K562 (cell line): ENCODE results near the gene RNFT2. TPM values are rescaled to one million over a fixed set of nuclear protein-coding genes. Genes with fewer than 3 reads are reported as not detected.

Experiments
- JUNB ChIP-seq: fragments of 450-650 bp; formaldehyde crosslinking; conservative IDR thresholded peaks from 2 replicates; pipeline ENCODE4 v1.4.0; 2020; ENCODE audit warnings: mild to moderate bottlenecking
- MTA3 ChIP-seq: fragments of 450-650 bp; formaldehyde crosslinking; IDR thresholded peaks from 2 replicates; pipeline ENCODE4 v1.6.1; 2017; ENCODE audit warnings: mild to moderate bottlenecking, borderline replicate concordance
- POLR2B ChIP-seq: fragments of 450-650 bp; IDR thresholded peaks from 2 replicates; pipeline ENCODE4 v1.6.1; 2018; ENCODE audit warnings: low read depth; ENCODE audit not compliant: partially characterized antibody
- SETDB1 ChIP-seq: IDR thresholded peaks from one replicate; pipeline ENCODE4 v1.6.1; 2012; ENCODE audit warnings: low read length, control low read depth, inconsistent platforms
- SMAD2 ChIP-seq: fragments of 150-350 bp; IDR thresholded peaks from 2 replicates; pipeline ENCODE4 v1.6.1; 2014; ENCODE audit warnings: low read depth, mild to moderate bottlenecking, low read length
- ZNF121 ChIP-seq: sonication (generic); formaldehyde crosslinking; conservative IDR thresholded peaks from 2 replicates; pipeline ENCODE4 v1.8.0; 2022; ENCODE audit warnings: missing genetic modification reagents
- polyA plus RNA-seq, 8 experiments: library from polyadenylated mRNA; depleted of rRNA in 4 of 8; stranded (reverse) in 5 of 8; unstranded in 3 of 8; fragments of >200 nt; fragmentation: Nextera tagmentation in 2 of 8; fragmentation: Illumina TruSeq in 1 of 8; extraction: Ambion mirVana in 2 of 8; extraction: Trizol in 1 of 8; gene quantifications; 2 replicates each; pipeline versions ENCODE4 v1.2.1 to v1.2.3, GENCODE V29; 2011 to 2014; ENCODE audit warnings: inconsistent platforms in 1 of 8, missing spikeins in 1 of 8
- total RNA-seq, 7 experiments: library from RNA; depleted of rRNA in 6 of 7; stranded (reverse); fragments of >200 nt in 6 of 7; fragmentation: Illumina TruSeq in 2 of 7; extraction: Trizol in 2 of 7; gene quantifications; 2 replicates each; pipeline versions ENCODE4 v1.2.1 to v1.2.3, GENCODE V29; 2011 to 2021; ENCODE audit warnings: low replicate concordance in 1 of 7
- TF ChIP-seq, protein P1 (sequence below): fragments of 450-650 bp; IDR thresholded peaks from 2 replicates; pipeline ENCODE4 v1.6.1; 2018; ENCODE audit not compliant: partially characterized antibody
- TF ChIP-seq, protein P2 (sequence below), 3 experiments: IDR thresholded peaks in 2 of 3; conservative IDR thresholded peaks in 1 of 3; 2 replicates each; pipeline ENCODE4 v1.5.1; 2011 to 2012; ENCODE audit warnings: low read length in 3 of 3, mild to moderate bottlenecking in 3 of 3, control low read depth in 2 of 3, improper control_type of control experiment in 1 of 3, inconsistent platforms in 1 of 3, low read depth in 1 of 3, mixed read lengths in 1 of 3, moderate library complexity in 1 of 3; ENCODE audit not compliant: insufficient read depth in 2 of 3
- TF ChIP-seq, protein P3 (sequence below): fragments of 250-450 bp; sonication (Bioruptor Pico); IDR thresholded peaks from 2 replicates; pipeline ENCODE4 v1.4.0; 2020; ENCODE audit warnings: mild to moderate bottlenecking, moderate library complexity
- TF ChIP-seq, protein P4 (sequence below): sonication (generic); IDR thresholded peaks from 2 replicates; pipeline ENCODE4 v1.6.1; 2016
- TF ChIP-seq, protein P5 (sequence below): fragments of 450-650 bp; IDR thresholded peaks from 2 replicates; pipeline ENCODE4 v1.6.1; 2017; ENCODE audit warnings: antibody characterized with exemption, mild to moderate bottlenecking

RNFT2 gene
- total and polyA plus RNA-seq, 9 of the 15 experiments (the other 6 are each of a cell fraction or from before 2014, with no cell fraction given), result 3.6 to 26.3 (median 9.5) TPM

DNA sequence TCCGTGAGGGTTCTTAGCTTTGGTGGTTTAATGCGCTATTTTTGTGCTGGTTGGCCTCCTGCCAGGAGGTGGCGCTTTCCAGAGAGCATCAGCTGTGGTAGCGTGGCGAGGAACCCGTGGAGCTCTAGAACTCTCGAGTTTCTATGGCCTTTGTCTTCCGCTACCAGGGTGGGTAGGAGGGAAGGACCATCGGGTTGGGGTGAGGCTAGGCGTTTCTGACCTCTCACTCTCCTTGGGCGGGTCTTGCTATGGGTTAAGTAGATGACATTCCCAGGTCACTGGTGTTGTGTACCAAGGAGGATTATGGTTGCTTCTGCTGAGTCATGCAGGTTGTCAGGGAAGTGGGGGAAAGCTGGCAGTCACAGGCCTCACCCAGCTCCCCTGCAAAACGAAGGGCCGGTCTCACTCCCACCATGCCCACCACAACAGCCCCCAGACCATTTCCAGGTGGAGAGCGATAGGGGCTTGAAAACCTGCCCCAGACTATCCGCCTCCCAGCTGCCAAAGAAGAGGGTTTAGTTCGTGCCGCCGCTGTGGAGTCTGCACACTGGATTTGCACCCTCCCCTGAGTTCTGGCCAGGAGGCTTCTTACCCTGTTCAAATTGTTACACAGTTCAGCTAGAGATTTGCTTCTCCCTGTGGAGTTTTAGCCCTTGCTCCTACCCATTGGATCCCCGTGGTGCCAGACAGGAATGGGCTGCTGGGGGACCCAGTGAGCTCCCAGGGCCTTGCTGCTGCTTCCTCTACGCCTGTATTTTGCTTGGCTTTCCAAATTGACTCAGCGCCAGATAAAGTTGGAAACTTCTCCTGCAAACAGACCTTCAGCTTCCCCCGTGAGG is 21.9 kb downstream of the RNFT2 start (continued):
- TF ChIP-seq, protein P1, sequence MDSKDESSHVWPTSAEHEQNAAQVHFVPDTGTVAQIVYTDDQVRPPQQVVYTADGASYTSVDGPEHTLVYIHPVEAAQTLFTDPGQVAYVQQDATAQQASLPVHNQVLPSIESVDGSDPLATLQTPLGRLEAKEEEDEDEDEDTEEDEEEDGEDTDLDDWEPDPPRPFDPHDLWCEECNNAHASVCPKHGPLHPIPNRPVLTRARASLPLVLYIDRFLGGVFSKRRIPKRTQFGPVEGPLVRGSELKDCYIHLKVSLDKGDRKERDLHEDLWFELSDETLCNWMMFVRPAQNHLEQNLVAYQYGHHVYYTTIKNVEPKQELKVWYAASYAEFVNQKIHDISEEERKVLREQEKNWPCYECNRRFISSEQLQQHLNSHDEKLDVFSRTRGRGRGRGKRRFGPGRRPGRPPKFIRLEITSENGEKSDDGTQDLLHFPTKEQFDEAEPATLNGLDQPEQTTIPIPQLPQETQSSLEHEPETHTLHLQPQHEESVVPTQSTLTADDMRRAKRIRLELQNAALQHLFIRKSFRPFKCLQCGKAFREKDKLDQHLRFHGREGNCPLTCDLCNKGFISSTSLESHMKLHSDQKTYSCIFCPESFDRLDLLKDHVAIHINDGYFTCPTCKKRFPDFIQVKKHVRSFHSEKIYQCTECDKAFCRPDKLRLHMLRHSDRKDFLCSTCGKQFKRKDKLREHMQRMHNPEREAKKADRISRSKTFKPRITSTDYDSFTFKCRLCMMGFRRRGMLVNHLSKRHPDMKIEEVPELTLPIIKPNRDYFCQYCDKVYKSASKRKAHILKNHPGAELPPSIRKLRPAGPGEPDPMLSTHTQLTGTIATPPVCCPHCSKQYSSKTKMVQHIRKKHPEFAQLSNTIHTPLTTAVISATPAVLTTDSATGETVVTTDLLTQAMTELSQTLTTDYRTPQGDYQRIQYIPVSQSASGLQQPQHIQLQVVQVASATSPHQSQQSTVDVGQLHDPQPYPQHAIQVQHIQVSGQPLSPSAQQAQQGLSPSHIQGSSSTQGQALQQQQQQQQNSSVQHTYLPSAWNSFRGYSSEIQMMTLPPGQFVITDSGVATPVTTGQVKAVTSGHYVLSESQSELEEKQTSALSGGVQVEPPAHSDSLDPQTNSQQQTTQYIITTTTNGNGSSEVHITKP, result peak; percentile 76
- TF ChIP-seq, protein P2, sequence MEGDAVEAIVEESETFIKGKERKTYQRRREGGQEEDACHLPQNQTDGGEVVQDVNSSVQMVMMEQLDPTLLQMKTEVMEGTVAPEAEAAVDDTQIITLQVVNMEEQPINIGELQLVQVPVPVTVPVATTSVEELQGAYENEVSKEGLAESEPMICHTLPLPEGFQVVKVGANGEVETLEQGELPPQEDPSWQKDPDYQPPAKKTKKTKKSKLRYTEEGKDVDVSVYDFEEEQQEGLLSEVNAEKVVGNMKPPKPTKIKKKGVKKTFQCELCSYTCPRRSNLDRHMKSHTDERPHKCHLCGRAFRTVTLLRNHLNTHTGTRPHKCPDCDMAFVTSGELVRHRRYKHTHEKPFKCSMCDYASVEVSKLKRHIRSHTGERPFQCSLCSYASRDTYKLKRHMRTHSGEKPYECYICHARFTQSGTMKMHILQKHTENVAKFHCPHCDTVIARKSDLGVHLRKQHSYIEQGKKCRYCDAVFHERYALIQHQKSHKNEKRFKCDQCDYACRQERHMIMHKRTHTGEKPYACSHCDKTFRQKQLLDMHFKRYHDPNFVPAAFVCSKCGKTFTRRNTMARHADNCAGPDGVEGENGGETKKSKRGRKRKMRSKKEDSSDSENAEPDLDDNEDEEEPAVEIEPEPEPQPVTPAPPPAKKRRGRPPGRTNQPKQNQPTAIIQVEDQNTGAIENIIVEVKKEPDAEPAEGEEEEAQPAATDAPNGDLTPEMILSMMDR (IDR thresholded peaks at IDR 0.05 in 2 of 3, conservative IDR thresholded peaks at IDR 0.05 in 1 of 3; ENCODE audit: insufficient read depth in 2 of 3, low read depth in 1 of 3, low read length in 3 of 3), result peak; percentile 56 to 60 (median 60)
- TF ChIP-seq, protein P3, sequence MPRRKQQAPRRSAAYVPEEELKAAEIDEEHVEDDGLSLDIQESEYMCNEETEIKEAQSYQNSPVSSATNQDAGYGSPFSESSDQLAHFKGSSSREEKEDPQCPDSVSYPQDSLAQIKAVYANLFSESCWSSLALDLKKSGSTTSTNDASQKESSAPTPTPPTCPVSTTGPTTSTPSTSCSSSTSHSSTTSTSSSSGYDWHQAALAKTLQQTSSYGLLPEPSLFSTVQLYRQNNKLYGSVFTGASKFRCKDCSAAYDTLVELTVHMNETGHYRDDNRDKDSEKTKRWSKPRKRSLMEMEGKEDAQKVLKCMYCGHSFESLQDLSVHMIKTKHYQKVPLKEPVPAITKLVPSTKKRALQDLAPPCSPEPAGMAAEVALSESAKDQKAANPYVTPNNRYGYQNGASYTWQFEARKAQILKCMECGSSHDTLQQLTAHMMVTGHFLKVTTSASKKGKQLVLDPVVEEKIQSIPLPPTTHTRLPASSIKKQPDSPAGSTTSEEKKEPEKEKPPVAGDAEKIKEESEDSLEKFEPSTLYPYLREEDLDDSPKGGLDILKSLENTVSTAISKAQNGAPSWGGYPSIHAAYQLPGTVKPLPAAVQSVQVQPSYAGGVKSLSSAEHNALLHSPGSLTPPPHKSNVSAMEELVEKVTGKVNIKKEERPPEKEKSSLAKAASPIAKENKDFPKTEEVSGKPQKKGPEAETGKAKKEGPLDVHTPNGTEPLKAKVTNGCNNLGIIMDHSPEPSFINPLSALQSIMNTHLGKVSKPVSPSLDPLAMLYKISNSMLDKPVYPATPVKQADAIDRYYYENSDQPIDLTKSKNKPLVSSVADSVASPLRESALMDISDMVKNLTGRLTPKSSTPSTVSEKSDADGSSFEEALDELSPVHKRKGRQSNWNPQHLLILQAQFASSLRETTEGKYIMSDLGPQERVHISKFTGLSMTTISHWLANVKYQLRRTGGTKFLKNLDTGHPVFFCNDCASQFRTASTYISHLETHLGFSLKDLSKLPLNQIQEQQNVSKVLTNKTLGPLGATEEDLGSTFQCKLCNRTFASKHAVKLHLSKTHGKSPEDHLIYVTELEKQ, result no peak
- TF ChIP-seq SMAD2, result no peak
- no peak for TF ChIP-seq ZNF121
- no peak for TF ChIP-seq SETDB1
- TF ChIP-seq, protein P4, sequence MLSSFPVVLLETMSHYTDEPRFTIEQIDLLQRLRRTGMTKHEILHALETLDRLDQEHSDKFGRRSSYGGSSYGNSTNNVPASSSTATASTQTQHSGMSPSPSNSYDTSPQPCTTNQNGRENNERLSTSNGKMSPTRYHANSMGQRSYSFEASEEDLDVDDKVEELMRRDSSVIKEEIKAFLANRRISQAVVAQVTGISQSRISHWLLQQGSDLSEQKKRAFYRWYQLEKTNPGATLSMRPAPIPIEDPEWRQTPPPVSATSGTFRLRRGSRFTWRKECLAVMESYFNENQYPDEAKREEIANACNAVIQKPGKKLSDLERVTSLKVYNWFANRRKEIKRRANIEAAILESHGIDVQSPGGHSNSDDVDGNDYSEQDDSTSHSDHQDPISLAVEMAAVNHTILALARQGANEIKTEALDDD, result peak; percentile 52; the same call in 1 of the 2 replicates
- TF ChIP-seq JUNB (CRISPR knock-in tag), result no peak
- TF ChIP-seq, protein P5, sequence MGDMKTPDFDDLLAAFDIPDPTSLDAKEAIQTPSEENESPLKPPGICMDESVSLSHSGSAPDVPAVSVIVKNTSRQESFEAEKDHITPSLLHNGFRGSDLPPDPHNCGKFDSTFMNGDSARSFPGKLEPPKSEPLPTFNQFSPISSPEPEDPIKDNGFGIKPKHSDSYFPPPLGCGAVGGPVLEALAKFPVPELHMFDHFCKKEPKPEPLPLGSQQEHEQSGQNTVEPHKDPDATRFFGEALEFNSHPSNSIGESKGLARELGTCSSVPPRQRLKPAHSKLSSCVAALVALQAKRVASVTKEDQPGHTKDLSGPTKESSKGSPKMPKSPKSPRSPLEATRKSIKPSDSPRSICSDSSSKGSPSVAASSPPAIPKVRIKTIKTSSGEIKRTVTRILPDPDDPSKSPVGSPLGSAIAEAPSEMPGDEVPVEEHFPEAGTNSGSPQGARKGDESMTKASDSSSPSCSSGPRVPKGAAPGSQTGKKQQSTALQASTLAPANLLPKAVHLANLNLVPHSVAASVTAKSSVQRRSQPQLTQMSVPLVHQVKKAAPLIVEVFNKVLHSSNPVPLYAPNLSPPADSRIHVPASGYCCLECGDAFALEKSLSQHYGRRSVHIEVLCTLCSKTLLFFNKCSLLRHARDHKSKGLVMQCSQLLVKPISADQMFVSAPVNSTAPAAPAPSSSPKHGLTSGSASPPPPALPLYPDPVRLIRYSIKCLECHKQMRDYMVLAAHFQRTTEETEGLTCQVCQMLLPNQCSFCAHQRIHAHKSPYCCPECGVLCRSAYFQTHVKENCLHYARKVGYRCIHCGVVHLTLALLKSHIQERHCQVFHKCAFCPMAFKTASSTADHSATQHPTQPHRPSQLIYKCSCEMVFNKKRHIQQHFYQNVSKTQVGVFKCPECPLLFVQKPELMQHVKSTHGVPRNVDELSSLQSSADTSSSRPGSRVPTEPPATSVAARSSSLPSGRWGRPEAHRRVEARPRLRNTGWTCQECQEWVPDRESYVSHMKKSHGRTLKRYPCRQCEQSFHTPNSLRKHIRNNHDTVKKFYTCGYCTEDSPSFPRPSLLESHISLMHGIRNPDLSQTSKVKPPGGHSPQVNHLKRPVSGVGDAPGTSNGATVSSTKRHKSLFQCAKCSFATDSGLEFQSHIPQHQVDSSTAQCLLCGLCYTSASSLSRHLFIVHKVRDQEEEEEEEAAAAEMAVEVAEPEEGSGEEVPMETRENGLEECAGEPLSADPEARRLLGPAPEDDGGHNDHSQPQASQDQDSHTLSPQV, result 0 out of 2 replicates have a peak, but pooled peaks have one; percentile 16
- peak; percentile 54; the same call in 1 of the 2 replicates for TF ChIP-seq MTA3
- TF ChIP-seq POLR2B, result peak; percentile 73
